SK-N-MC (cell line): ENCODE measurements around the gene TPP2.

Experiments
- EZH2 ChIP-seq: fragments of 200-600 bp; sonication (generic); IDR thresholded peaks from one replicate; pipeline ENCODE4 v1.6.1; 2017; ENCODE audit warnings: antibody characterized with exemption
- FOXP2 ChIP-seq: optimal IDR thresholded peaks from 2 replicates; pipeline ENCODE3; 2011; ENCODE audit warnings: mild to moderate bottlenecking, moderate library complexity; ENCODE audit not compliant: insufficient read depth; ENCODE audit errors: extremely low read length, control extremely low read depth
- POLR2AphosphoS5 ChIP-seq: IDR thresholded peaks from 2 replicates; pipeline ENCODE4 v1.6.1; 2012; ENCODE audit warnings: mild to moderate bottlenecking, low read depth, low read length, borderline replicate concordance

GRCh38 chr13:102567857-102568256 is 28.9 kb upstream of the TPP2 start:
- TF ChIP-seq POLR2AphosphoS5 (no peak), EZH2 (no peak), FOXP2 (no peak)
